Effector memory CD4-positive, alpha-beta T cell (primary cell): ENCODE results near the gene RAP1A.

Experiments used
- DNase-seq, 3 donors: peaks; one replicate each; pipeline ENCODE4 v3.0.0-alpha.2; 2020
- H3K27ac ChIP-seq: 2 replicates; pipeline ENCODE4 v1.7.0; 2013; ENCODE audit warnings: mild to moderate bottlenecking, low read length, moderate library complexity; ENCODE audit not compliant: insufficient read depth, poor library complexity, severe bottlenecking
- H3K27me3 ChIP-seq: replicated peaks from 2 replicates; pipeline ENCODE4 v1.7.0; 2013; ENCODE audit warnings: mild to moderate bottlenecking, low read length; ENCODE audit not compliant: insufficient read depth, control insufficient read depth, poor library complexity, severe bottlenecking
- H3K36me3 ChIP-seq: 2 replicates; pipeline ENCODE4 v1.7.0; 2013; ENCODE audit warnings: mild to moderate bottlenecking, low read length, moderate library complexity; ENCODE audit not compliant: control insufficient read depth, insufficient read depth
- H3K4me1 ChIP-seq: 2 replicates; pipeline ENCODE4 v1.7.0; 2013; ENCODE audit warnings: low read length, mild to moderate bottlenecking; ENCODE audit not compliant: control insufficient read depth, insufficient read depth, poor library complexity, severe bottlenecking
- H3K4me3 ChIP-seq: 2 replicates; pipeline ENCODE4 v1.7.0; 2013; ENCODE audit warnings: low read length, low read depth, mild to moderate bottlenecking; ENCODE audit not compliant: insufficient read depth, poor library complexity, severe bottlenecking
- H3K9me3 ChIP-seq: 2 replicates; pipeline ENCODE4 v1.7.0; 2013; ENCODE audit warnings: mild to moderate bottlenecking, low read length, moderate library complexity; ENCODE audit not compliant: control insufficient read depth
- total RNA-seq, 3 donors: gene quantifications; one replicate each; lab custom pipeline; 2026; lab: John Stamatoyannopoulos, UW

RAP1A gene
- total RNA-seq: 42.0 to 47.6 (median 46.7) reads per million in 3 donors

- peak; percentile 89 to 92 (median 91) for DNase-seq
- Histone ChIP-seq H3K9me3 (no peaks in the 10 kb centered on the region), H3K36me3 (no peaks in the 10 kb centered on the region), H3K4me3 (peak within 1 kb of the TSS; percentile 93), H3K27me3 (no peaks in the 10 kb centered on the region), H3K27ac (peak within 1 kb of the TSS; percentile 87), H3K4me1 (peaks cover 42% of the 10 kb centered on the region)
Measured at GRCh38 chr1:111619635-111620440, at the start of gene RAP1A. Gene RAP1A, plus strand, starts transcription at chr1:111619789. Its CDS starts 71,572 bp downstream, at chr1:111691361.

- Histone ChIP-seq H3K36me3 (no peaks in the 10 kb centered on the region), H3K9me3 (no peaks in the 10 kb centered on the region), H3K27me3 (no peaks in the 10 kb centered on the region), H3K4me1 (no peaks in the 10 kb centered on the region), H3K4me3 (no peak overlapping the region), H3K27ac (no peak overlapping the region)
- no peak for DNase-seq
Measured at GRCh38 chr1:111569913-111570312, 49.7 kb upstream of the RAP1A start.

- no peaks in the 10 kb centered on the region for H3K36me3 ChIP-seq
- peak in 2 of 3 donors; percentile 1 to 10 for DNase-seq
- no peaks in the 10 kb centered on the region for H3K4me1 ChIP-seq
- no peaks in the 10 kb centered on the region for H3K27me3 ChIP-seq
- no peak overlapping the region for H3K27ac ChIP-seq
- no peak overlapping the region for H3K4me3 ChIP-seq
- H3K9me3 ChIP-seq: no peaks in the 10 kb centered on the region
Measured at GRCh38 chr1:111570781-111571181, 48.8 kb upstream of the RAP1A start.

- Histone ChIP-seq H3K27me3 (no peaks in the 10 kb centered on the region), H3K27ac (no peak overlapping the region), H3K36me3 (no peaks in the 10 kb centered on the region), H3K4me1 (no peaks in the 10 kb centered on the region), H3K4me3 (no peak overlapping the region), H3K9me3 (no peaks in the 10 kb centered on the region)
- DNase-seq: no peak
Measured at GRCh38 chr1:111571239-111571638, 48.4 kb upstream of the RAP1A start.

- H3K27ac ChIP-seq: no peak overlapping the region
- H3K4me1 ChIP-seq: no peaks in the 10 kb centered on the region
- no peaks in the 10 kb centered on the region for H3K27me3 ChIP-seq
- DNase-seq: no peak
- H3K4me3 ChIP-seq: no peak overlapping the region
- no peaks in the 10 kb centered on the region for H3K36me3 ChIP-seq
- H3K9me3 ChIP-seq: no peaks in the 10 kb centered on the region
Measured at GRCh38 chr1:111571987-111572386, 47.6 kb upstream of the RAP1A start.

- no peaks in the 10 kb centered on the region for H3K36me3 ChIP-seq
- no peak overlapping the region for H3K4me3 ChIP-seq
- no peaks in the 10 kb centered on the region for H3K4me1 ChIP-seq
- no peak for DNase-seq
- H3K27me3 ChIP-seq: no peaks in the 10 kb centered on the region
- H3K9me3 ChIP-seq: no peaks in the 10 kb centered on the region
- no peak overlapping the region for H3K27ac ChIP-seq
Measured at GRCh38 chr1:111576547-111576946, 43.0 kb upstream of the RAP1A start.

GRCh38 chr1:111577814-111578213 lies 41.8 kb upstream of the RAP1A start:
- no peak overlapping the region for H3K4me3 ChIP-seq
- H3K9me3 ChIP-seq: no peaks in the 10 kb centered on the region
- H3K27ac ChIP-seq: no peak overlapping the region
- no peaks in the 10 kb centered on the region for H3K36me3 ChIP-seq
- no peaks in the 10 kb centered on the region for H3K27me3 ChIP-seq
- DNase-seq: no peak
- H3K4me1 ChIP-seq: peaks cover 3% of the 10 kb centered on the region

- Histone ChIP-seq H3K4me1 (peaks cover 6% of the 10 kb centered on the region), H3K9me3 (no peaks in the 10 kb centered on the region), H3K36me3 (no peaks in the 10 kb centered on the region), H3K27ac (no peak overlapping the region), H3K4me3 (no peak overlapping the region), H3K27me3 (no peaks in the 10 kb centered on the region)
- DNase-seq: no peak
Measured at GRCh38 chr1:111581166-111581565, 38.4 kb upstream of the RAP1A start.

GRCh38 chr1:111582016-111582415 lies 37.6 kb upstream of the RAP1A start:
- no peak for DNase-seq
- Histone ChIP-seq H3K27ac (no peak overlapping the region), H3K9me3 (no peaks in the 10 kb centered on the region), H3K4me3 (no peak overlapping the region), H3K36me3 (no peaks in the 10 kb centered on the region), H3K4me1 (peaks cover 6% of the 10 kb centered on the region), H3K27me3 (no peaks in the 10 kb centered on the region)
